ENCODE measurements around the gene SIRT4. TPM values are rescaled to one million over a fixed set of nuclear protein-coding genes. Genes with fewer than 3 reads are reported as not detected.

The SIRT4 gene
- total RNA-seq, 4 donors from 2014 or later, result 3.2 to 6.3 (median 4.2) TPM

DNA sequence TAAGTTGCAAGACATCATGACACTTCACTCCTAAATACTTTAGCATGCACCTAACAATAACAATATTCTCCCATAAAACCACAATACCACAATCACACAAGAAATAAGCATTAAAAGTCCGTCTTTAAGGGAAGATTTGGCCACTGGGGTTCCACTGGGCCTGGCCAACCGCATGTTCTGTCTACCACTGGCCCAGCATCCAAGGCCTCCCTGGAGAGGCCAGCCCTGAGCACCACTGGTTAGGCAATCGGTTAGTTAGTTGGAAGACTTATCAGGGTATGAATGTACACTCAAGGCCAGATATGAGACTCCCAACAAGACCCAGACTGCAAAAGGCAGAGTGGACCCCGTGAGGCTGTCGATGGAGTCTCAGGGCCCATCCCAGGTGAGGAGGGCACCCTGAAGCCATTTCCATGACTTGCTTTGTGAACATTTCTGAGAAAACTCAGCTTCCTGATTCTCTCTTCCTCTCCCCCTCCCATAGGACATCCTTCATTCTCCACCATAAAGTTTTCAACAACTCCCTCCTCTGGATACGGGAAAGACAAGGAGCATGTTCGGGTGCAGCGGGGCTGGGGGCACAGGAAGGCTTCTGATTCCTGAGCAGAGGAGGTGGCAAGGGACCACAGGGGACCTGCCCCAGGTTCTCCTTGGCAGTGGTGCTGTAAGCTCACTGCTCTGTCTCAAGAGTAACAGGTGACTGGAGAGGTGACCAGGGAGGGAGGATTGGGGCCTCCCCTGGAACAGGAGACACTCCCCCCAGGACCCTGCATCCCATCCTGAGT lies 42.5 kb upstream of the SIRT4 start:
- Histone ChIP-seq H3K27me3 (no peaks in the 10 kb centered on the region), H3K27ac (peak overlapping the region in 1 of 4 donors; percentile 1), H3K36me3 (peaks cover 0 to 9% (median 0%) of the 10 kb centered on the region in 3 donors), H3K4me1 (peaks cover 0 to 68% (median 0%) of the 10 kb centered on the region in 4 donors), H3K4me3 (no peak overlapping the region), H3K9me3 (no peaks in the 10 kb centered on the region)
- no peak for DNase-seq
- TF ChIP-seq, protein P1, sequence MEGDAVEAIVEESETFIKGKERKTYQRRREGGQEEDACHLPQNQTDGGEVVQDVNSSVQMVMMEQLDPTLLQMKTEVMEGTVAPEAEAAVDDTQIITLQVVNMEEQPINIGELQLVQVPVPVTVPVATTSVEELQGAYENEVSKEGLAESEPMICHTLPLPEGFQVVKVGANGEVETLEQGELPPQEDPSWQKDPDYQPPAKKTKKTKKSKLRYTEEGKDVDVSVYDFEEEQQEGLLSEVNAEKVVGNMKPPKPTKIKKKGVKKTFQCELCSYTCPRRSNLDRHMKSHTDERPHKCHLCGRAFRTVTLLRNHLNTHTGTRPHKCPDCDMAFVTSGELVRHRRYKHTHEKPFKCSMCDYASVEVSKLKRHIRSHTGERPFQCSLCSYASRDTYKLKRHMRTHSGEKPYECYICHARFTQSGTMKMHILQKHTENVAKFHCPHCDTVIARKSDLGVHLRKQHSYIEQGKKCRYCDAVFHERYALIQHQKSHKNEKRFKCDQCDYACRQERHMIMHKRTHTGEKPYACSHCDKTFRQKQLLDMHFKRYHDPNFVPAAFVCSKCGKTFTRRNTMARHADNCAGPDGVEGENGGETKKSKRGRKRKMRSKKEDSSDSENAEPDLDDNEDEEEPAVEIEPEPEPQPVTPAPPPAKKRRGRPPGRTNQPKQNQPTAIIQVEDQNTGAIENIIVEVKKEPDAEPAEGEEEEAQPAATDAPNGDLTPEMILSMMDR (IDR thresholded peaks at IDR 0.05), result no peak
- TF ChIP-seq POLR2A (IDR thresholded peaks at IDR 0.05), result no peak

DNA sequence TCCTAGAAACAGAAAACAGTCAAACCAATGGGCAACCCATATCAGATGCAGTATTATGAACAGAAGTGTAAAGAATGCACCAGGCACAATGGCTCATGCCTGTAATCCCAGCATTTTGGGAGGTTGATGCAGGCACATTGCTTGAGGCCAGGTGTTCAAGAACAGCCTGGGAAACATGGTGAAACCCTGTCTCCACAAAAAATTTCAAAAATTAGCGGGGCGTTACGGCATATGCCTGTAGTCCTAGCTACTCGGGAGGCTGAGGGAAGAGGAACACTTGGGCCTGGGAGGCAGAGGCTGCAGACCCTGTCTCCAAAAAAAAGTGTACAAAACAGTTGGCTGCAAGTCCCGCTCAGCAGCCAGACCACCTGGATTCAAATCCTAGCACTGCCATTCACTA lies 41.5 kb upstream of the SIRT4 start:
- TF ChIP-seq, protein P1 (IDR thresholded peaks at IDR 0.05), result no peak

DNA sequence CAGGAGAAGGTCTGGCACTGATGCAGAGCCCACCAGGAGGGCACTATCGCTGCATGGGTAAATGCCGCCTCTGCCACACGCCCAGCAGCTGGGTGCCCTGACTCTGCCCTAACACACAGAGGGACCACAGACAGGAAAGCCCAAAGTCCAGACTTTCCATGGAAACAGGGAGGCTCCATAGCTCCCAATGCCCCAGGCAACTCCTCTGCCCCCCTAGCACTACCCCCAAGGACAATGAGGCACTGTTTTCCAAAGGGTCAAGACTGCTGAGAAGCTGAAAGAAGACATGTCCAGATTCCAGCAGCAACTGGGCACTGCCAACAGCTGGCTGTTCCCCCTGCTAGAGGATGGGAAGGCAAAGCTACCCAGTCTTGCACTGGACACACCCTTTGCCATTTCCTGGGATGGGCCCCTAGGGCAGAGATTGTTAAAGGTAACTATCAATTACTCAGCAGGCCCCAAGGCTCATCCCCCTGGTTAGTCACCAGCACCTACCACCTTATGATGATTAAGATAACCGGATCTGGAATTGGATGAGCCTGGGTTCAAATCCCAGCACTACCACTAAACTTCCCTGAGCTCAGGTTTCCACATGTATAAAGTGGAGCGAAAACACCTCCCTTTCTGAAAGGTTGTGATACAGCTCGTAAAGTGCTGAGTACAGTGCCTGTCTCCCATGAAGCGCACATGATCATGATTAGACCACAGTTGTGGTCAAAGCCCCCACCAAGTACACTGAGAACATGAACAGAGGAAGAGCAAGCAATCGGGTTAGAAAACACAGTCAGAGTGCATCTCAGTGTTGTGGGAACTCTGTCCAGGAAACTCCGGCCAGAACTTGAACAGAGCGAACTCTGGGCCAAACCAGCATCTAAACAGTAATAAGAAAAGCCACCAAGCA lies 39.9 kb upstream of the SIRT4 start:
- TF ChIP-seq, protein P1 (IDR thresholded peaks at IDR 0.05), result no peak
- no peak for TF ChIP-seq POLR2A (IDR thresholded peaks at IDR 0.05)
- peak; percentile 26 to 80 (median 67) for DNase-seq
- peaks cover 0 to 68% (median 3%) of the 10 kb centered on the region in 4 donors for H3K4me1 ChIP-seq
- no peaks in the 10 kb centered on the region for H3K27me3 ChIP-seq
- no peaks in the 10 kb centered on the region for H3K36me3 ChIP-seq
- H3K9me3 ChIP-seq, result no peaks in the 10 kb centered on the region
- peak overlapping the region in 2 of 4 donors; percentile 98 to 100 for H3K4me3 ChIP-seq
- peak overlapping the region; percentile 56 to 96 (median 89) for H3K27ac ChIP-seq

More for the DNA sequence above, 41.5 kb upstream of the SIRT4 start:
- Histone ChIP-seq H3K9me3 (no peaks in the 10 kb centered on the region), H3K27me3 (no peaks in the 10 kb centered on the region), H3K36me3 (no peaks in the 10 kb centered on the region), H3K4me3 (no peak overlapping the region), H3K27ac (no peak overlapping the region), H3K4me1 (peaks cover 0 to 69% (median 3%) of the 10 kb centered on the region in 4 donors)
- no peak for DNase-seq

DNA sequence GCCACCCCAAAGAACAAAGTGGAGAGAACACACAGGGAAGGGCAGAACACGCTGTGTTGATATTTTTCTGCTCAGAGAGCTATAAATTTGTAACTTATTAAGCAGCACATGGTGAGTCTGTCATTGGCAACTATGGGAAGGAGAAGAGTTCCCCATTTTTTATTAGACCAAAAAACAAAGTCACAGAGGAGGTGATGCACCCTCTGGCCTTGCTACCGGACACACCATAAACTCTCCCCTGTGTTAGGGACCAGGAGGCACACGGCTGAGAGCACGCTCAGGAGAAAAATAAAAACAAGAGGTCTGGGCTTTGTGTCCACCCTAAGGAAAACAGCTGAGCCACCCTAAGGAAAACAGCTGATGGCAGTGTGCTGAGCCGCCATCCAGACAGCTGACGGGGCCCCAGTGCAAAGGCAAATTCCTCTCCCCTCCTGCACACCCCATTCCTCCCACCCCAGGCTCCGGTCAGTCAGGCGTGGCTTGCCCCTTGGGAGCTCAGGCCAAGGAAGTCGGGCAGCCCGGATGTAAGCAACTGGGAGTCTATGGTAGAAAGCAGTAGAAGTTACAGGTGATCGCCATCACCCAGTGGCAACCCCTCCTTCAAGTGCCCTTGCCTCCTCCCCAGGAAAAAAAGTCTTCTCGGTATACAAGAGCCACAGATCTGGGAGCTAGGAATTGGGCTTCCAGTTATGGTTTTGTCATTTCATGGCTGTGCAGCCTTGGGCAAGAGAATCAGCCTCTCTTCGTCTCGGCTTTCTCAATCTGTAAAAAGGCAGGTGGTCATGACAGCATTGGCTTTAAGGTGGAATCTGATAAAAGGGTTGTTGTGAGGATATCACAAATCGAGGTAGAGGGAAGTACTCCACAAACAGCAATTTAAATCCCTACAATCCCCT lies 39.0 kb upstream of the SIRT4 start:
- H3K9me3 ChIP-seq, result no peaks in the 10 kb centered on the region
- no peaks in the 10 kb centered on the region for H3K36me3 ChIP-seq
- DNase-seq, result peak in 1 of 3 donors; percentile 51
- no peak for TF ChIP-seq POLR2A (IDR thresholded peaks at IDR 0.05)
- TF ChIP-seq, protein P1 (IDR thresholded peaks at IDR 0.05), result no peak
- peak overlapping the region in 2 of 4 donors; percentile 98 to 100 for H3K4me3 ChIP-seq
- peak overlapping the region; percentile 56 to 96 (median 89) for H3K27ac ChIP-seq
- H3K27me3 ChIP-seq, result no peaks in the 10 kb centered on the region
- peaks cover 0 to 65% (median 3%) of the 10 kb centered on the region in 4 donors for H3K4me1 ChIP-seq

DNA sequence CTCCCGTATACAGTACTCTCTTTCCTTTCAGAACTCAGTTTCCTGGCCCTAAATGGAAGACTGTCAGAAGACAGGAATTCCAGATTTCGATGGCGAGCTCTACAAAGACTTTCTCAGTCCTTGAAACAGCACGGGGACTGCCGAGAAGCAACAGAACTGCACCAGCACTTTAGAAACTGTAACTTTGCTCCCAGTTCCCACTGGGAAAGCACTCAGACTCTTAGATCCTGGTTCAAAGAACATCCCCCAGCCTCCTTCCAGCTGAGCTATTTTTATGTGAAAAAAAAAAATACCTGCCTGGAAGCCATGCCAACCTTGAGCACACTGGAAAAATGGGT lies 38.4 kb upstream of the SIRT4 start:
- Histone ChIP-seq H3K36me3 (no peaks in the 10 kb centered on the region), H3K27me3 (no peaks in the 10 kb centered on the region), H3K9me3 (no peaks in the 10 kb centered on the region), H3K4me3 (peak overlapping the region in 2 of 4 donors; percentile 98 to 100), H3K27ac (peak overlapping the region; percentile 83 to 96 (median 92)), H3K4me1 (peaks cover 0 to 65% (median 3%) of the 10 kb centered on the region in 4 donors)
- TF ChIP-seq, protein P1 (IDR thresholded peaks at IDR 0.05), result no peak
- no peak for TF ChIP-seq POLR2A (IDR thresholded peaks at IDR 0.05)
- DNase-seq, result no peak
